HCT116 (cell line): Measurements from ENCODE around the gene DMD. TPM values are rescaled to one million over a fixed set of nuclear protein-coding genes. Genes with fewer than 3 reads are reported as not detected.

Source experiments
- ATAC-seq: fragments of 200-7000 bp; cut with Tn5 transposase; 2 replicates; pipeline ENCODE4 v1.9.1; 2020; ENCODE audit warnings: mild to moderate bottlenecking, moderate library complexity
- BruUV-seq: library from RNA; stranded (reverse); fragments of 400-500 nt; replicated peaks from 2 replicates; lab custom pipeline; 2021; lab: Mats Ljungman, UMichigan
- CTCF ChIA-PET: fragments of 300-600 bp; sonication (Branson Sonifier 250); formaldehyde crosslinking; loops from one replicate; lab custom pipeline; 2021; ENCODE audit warnings: antibody characterized with exemption; lab: Charles Lee
- POLR2A ChIA-PET: fragments of 300-600, 350-600 bp; sonication (Branson Sonifier 250); formaldehyde crosslinking; loops from one replicate; lab custom pipeline; 2021; ENCODE audit warnings: antibody characterized with exemption; lab: Charles Lee
- RAD21 ChIA-PET, 2 experiments: fragments of 300-600 bp; sonication (Branson Sonifier 250); formaldehyde crosslinking; loops; one replicate each; lab custom pipeline; 2023; ENCODE audit warnings: low total read pairs in 2 of 2; ENCODE audit not compliant: uncharacterized antibody in 2 of 2, unreplicated experiment in 2 of 2, low non-redundant PET in 1 of 2; lab: Charles Lee
- DNase-seq: peaks from one replicate; pipeline ENCODE4 v3.0.0-alpha.2; 2010; ENCODE audit warnings: low read depth, low spot score
- H2AFZ ChIP-seq: fragments of 200-600 bp; shearing (Covaris generic), sonication (generic); 2 replicates; pipeline ENCODE4 v1.6.1; 2017; ENCODE audit warnings: low read depth, mixed run types, mixed read lengths, antibody characterized with exemption, low read length; ENCODE audit not compliant: poor library complexity, severe bottlenecking
- H3K27ac ChIP-seq: 2 replicates; pipeline ENCODE4 v1.5.1; 2012; ENCODE audit warnings: low read depth, low read length
- H3K27me3 ChIP-seq: fragments of 200-600 bp; sonication (generic); 2 replicates; pipeline ENCODE4 v1.6.1; 2016; ENCODE audit warnings: mixed run types, low read length, mixed read lengths; ENCODE audit not compliant: insufficient read depth
- H3K36me3 ChIP-seq, 2 experiments: fragments of 200-500 bp in 1 of 2; fragments of 200-600 bp in 1 of 2; sonication (Bioruptor generic) in 1 of 2; sonication (generic) in 1 of 2; 2 replicates each; pipeline versions ENCODE4 v1.5.1 to v1.6.1; 2014 to 2016; ENCODE audit warnings: low read length in 2 of 2, inconsistent platforms in 1 of 2, mixed read lengths in 1 of 2, mixed run types in 1 of 2; ENCODE audit not compliant: insufficient read depth in 2 of 2, control insufficient read depth in 1 of 2
- H3K4me1 ChIP-seq, 2 experiments: fragments of 200-600 bp in 1 of 2; sonication (generic) in 1 of 2; 2 replicates each; pipeline versions ENCODE4 v1.5.1 to v1.6.1; 2012 to 2017; ENCODE audit warnings: low read length in 2 of 2, inconsistent platforms in 1 of 2, mild to moderate bottlenecking in 1 of 2, mixed read lengths in 1 of 2, mixed run types in 1 of 2, moderate library complexity in 1 of 2; ENCODE audit not compliant: insufficient read depth in 2 of 2, control insufficient read depth in 1 of 2
- H3K4me2 ChIP-seq: fragments of 200-600 bp; sonication (generic); 2 replicates; pipeline ENCODE4 v1.6.1; 2017; ENCODE audit warnings: mixed run types, low read length, mixed read lengths
- H3K4me3 ChIP-seq, 2 experiments: fragments of 200-600 bp in 1 of 2; sonication (generic) in 1 of 2; replicated peaks in 1 of 2; 2 replicates each; pipeline ENCODE4 v1.5.1; 2011 to 2016; ENCODE audit warnings: low read length in 2 of 2, control low read depth in 1 of 2, low read depth in 1 of 2, mild to moderate bottlenecking in 1 of 2, mixed read lengths in 1 of 2, mixed run types in 1 of 2
- H3K79me2 ChIP-seq: fragments of 200-600 bp; sonication (generic); 2 replicates; pipeline ENCODE4 v1.6.1; 2017; ENCODE audit warnings: mild to moderate bottlenecking, mixed run types, low read length, moderate library complexity, mixed read lengths; ENCODE audit not compliant: insufficient read depth
- H3K9ac ChIP-seq: fragments of 200-600 bp; sonication (generic); 2 replicates; pipeline ENCODE4 v1.6.1; 2016; ENCODE audit warnings: low read length, mixed read lengths
- H3K9me2 ChIP-seq: fragments of 200-600 bp; sonication (generic), shearing (Covaris generic); 2 replicates; pipeline ENCODE4 v1.6.1; 2017; ENCODE audit warnings: mixed run types, mild to moderate bottlenecking, moderate library complexity; ENCODE audit not compliant: insufficient read depth
- H3K9me3 ChIP-seq, 2 experiments: fragments of 200-500 bp in 1 of 2; fragments of 200-600 bp in 1 of 2; sonication (Bioruptor generic) in 1 of 2; sonication (generic) in 1 of 2; 2 replicates each; pipeline ENCODE4 v1.6.1; 2014 to 2017; ENCODE audit warnings: low read length in 2 of 2, mixed read lengths in 2 of 2, inconsistent platforms in 1 of 2, low read depth in 1 of 2, mild to moderate bottlenecking in 1 of 2, mixed run types in 1 of 2, moderate library complexity in 1 of 2; ENCODE audit not compliant: control insufficient read depth in 1 of 2, insufficient read depth in 1 of 2
- H4K20me1 ChIP-seq: fragments of 200-600 bp; sonication (generic), shearing (Covaris generic); 2 replicates; pipeline ENCODE4 v1.6.1; 2017; ENCODE audit warnings: mixed run types, mild to moderate bottlenecking, moderate library complexity; ENCODE audit not compliant: insufficient read depth
- CTCF ChIP-seq, 3 experiments: fragments of 200-600 bp in 1 of 3; sonication (generic) in 1 of 3; IDR thresholded peaks in 2 of 3; conservative IDR thresholded peaks in 1 of 3; 2 replicates each; pipeline ENCODE4 v1.5.1; 2012 to 2017; ENCODE audit warnings: low read depth in 2 of 3, low read length in 2 of 3, antibody characterized with exemption in 1 of 3, borderline replicate concordance in 1 of 3, control low read depth in 1 of 3, mild to moderate bottlenecking in 1 of 3, mixed read lengths in 1 of 3, mixed run types in 1 of 3, moderate library complexity in 1 of 3; ENCODE audit not compliant: insufficient read depth in 1 of 3
- EGR1 ChIP-seq: IDR thresholded peaks from 2 replicates; pipeline ENCODE4 v1.6.1; 2012; ENCODE audit warnings: low read depth
- ELF1 ChIP-seq: IDR thresholded peaks from 2 replicates; pipeline ENCODE4 v1.6.1; 2012; ENCODE audit warnings: low read depth, borderline replicate concordance
- EZH2 ChIP-seq: fragments of 200-600 bp; sonication (generic); IDR thresholded peaks from 2 replicates; pipeline ENCODE4 v1.6.1; 2017; ENCODE audit warnings: antibody characterized with exemption, mixed run types
- JUND ChIP-seq: IDR thresholded peaks from 2 replicates; pipeline ENCODE4 v1.6.1; 2012
- POLR2A ChIP-seq: IDR thresholded peaks from 2 replicates; pipeline ENCODE4 v1.7.0; 2011; ENCODE audit warnings: borderline replicate concordance; ENCODE audit not compliant: insufficient read depth, insufficient read length; ENCODE audit errors: extremely low read depth
- RAD21 ChIP-seq: IDR thresholded peaks from 2 replicates; pipeline ENCODE4 v1.6.1; 2012; ENCODE audit warnings: low read depth, mild to moderate bottlenecking
- SP1 ChIP-seq: IDR thresholded peaks from 2 replicates; pipeline ENCODE4 v1.6.1; 2012; ENCODE audit warnings: low read depth
- SRF ChIP-seq: IDR thresholded peaks from 2 replicates; pipeline ENCODE4 v1.6.1; 2012; ENCODE audit warnings: low read depth
- YY1 ChIP-seq: IDR thresholded peaks from 2 replicates; pipeline ENCODE4 v1.6.1; 2011; ENCODE audit warnings: low read length, low read depth, moderate library complexity, mild to moderate bottlenecking; ENCODE audit not compliant: insufficient replicate concordance; ENCODE audit errors: extremely low read depth
- ZBTB33 ChIP-seq: IDR thresholded peaks from 2 replicates; pipeline ENCODE4 v1.6.1; 2011; ENCODE audit warnings: mild to moderate bottlenecking, low read length, moderate library complexity; ENCODE audit not compliant: insufficient replicate concordance; ENCODE audit errors: extremely low read depth
- ZFX ChIP-seq: fragments of 450-650 bp; IDR thresholded peaks from 2 replicates; pipeline ENCODE4 v1.6.1; 2017
- intact Hi-C: fragments of 100-400 bp; cut with micrococcal nuclease; formaldehyde crosslinking; loops from 2 replicates; pipeline ENCODE4 v1.10.0; 2022
- total RNA-seq: library from RNA; stranded (reverse); gene quantifications from one replicate; pipeline ENCODE4 v1.2.1, GENCODE V29; 2021; ENCODE audit not compliant: unreplicated experiment

DMD gene
- total RNA-seq, 1 experiment from 2014 or later: 0.05 TPM

GRCh38 chrX:31227250-31227649, 1984.1 kb downstream of the DMD start:
- H3K4me2 ChIP-seq: no peak overlapping the region
- ChIA-PET CTCF (no interaction called here), RAD21 (no interaction called here), POLR2A (no interaction called here)
- ATAC-seq (no peak), DNase-seq (no peak)
- intact Hi-C loops: no loop called here
- no TSS peak for BruUV-seq
- no peak overlapping the region for H2AFZ ChIP-seq
- no peak for TF ChIP-seq POLR2A
- no peak for TF ChIP-seq ELF1
- TF ChIP-seq RAD21: no peak
- TF ChIP-seq CTCF (IDR thresholded peaks at IDR 0.05 in 2 of 3, conservative IDR thresholded peaks at IDR 0.05 in 1 of 3; ENCODE audit: borderline replicate concordance in 1 of 3, insufficient read depth in 1 of 3, low read depth in 2 of 3, low read length in 2 of 3): no peak
- no peak for TF ChIP-seq EGR1
- TF ChIP-seq JUND: no peak
- no peak for TF ChIP-seq EZH2
- TF ChIP-seq YY1: no peak
- no peak for TF ChIP-seq ZBTB33
- TF ChIP-seq SRF: no peak
- no peak for TF ChIP-seq ZFX
- no peak for TF ChIP-seq SP1
- H3K4me3 ChIP-seq: no peak overlapping the region
- H3K27me3 ChIP-seq: no peaks in the 10 kb centered on the region
- H3K9ac ChIP-seq: no peak overlapping the region
- no peak overlapping the region for H3K27ac ChIP-seq
- H3K9me3 ChIP-seq: no peaks in the 10 kb centered on the region
- H3K9me2 ChIP-seq: no peaks in the 10 kb centered on the region
- H3K4me1 ChIP-seq: no peaks in the 10 kb centered on the region
- H3K79me2 ChIP-seq: no peaks in the 10 kb centered on the region
- H3K36me3 ChIP-seq: no peaks in the 10 kb centered on the region
- H4K20me1 ChIP-seq: no peaks in the 10 kb centered on the region
